T-cell (primary cell): ENCODE data around the gene COX20. TPM values are rescaled to one million over a fixed set of nuclear protein-coding genes. Genes with fewer than 3 reads are reported as not detected.

ENCODE experiments used
- ATAC-seq, 4 experiments: fragments of 200-7000 bp in 3 of 4; fragments of 150-1000 bp in 1 of 4; cut with Tn5 transposase; replicated peaks in 1 of 4; 1 replicate in 3 of 4; 2 replicates in 1 of 4; pipeline ENCODE4 v1.10.0; 2021; ENCODE audit warnings: moderate library complexity in 3 of 4, mild to moderate bottlenecking in 2 of 4, moderate number of reproducible peaks in 1 of 4
- CTCF ChIA-PET, 2 donors: fragments of 300-600 bp; sonication (Branson Sonifier 250); formaldehyde crosslinking; loops; one replicate each; lab custom pipeline; 2022; ENCODE audit warnings: antibody characterized with exemption in 2 of 2; lab: Charles Lee
- POLR2A ChIA-PET, 2 donors: fragments of 300-600 bp; sonication (Branson Sonifier 250); formaldehyde crosslinking; loops; one replicate each; lab custom pipeline; 2022; ENCODE audit warnings: antibody characterized with exemption in 2 of 2; lab: Charles Lee
- DNase-seq, 35 experiments: peaks; one replicate each; pipeline versions ENCODE4 v3.0.0 to v3.0.0-alpha.2; 2013 to 2023
- H3K27ac ChIP-seq: one replicate; pipeline ENCODE4 v1.5.1; 2013; ENCODE audit warnings: low read length
- H3K27me3 ChIP-seq, 2 experiments: replicated peaks in 1 of 2; 1 replicate in 1 of 2; 2 replicates in 1 of 2; pipeline versions ENCODE4 v1.6.1 to v1.7.0; 2013; ENCODE audit warnings: low read length in 1 of 2, mixed read lengths in 1 of 2; ENCODE audit not compliant: control insufficient read depth in 2 of 2, insufficient read depth in 2 of 2; ENCODE audit errors: extremely low read depth in 1 of 2
- H3K36me3 ChIP-seq, 2 donors: 1 replicate in 1 of 2; 2 replicates in 1 of 2; pipeline versions ENCODE4 v1.6.1 to v1.7.0; 2013; ENCODE audit warnings: low read length in 1 of 2; ENCODE audit not compliant: control insufficient read depth in 2 of 2, insufficient read depth in 1 of 2; ENCODE audit errors: extremely low read depth in 1 of 2
- H3K4me1 ChIP-seq, 2 experiments: 1 replicate in 1 of 2; 2 replicates in 1 of 2; pipeline versions ENCODE4 v1.6.1 to v1.7.0; 2013; ENCODE audit warnings: low read length in 2 of 2, mixed read lengths in 1 of 2; ENCODE audit not compliant: insufficient read depth in 2 of 2, control insufficient read depth in 1 of 2; ENCODE audit errors: extremely low read depth in 1 of 2
- H3K4me3 ChIP-seq, 2 donors: 1 replicate in 1 of 2; 2 replicates in 1 of 2; pipeline versions ENCODE4 v1.5.1 to v1.7.0; 2013; ENCODE audit warnings: mild to moderate bottlenecking in 2 of 2, low read length in 1 of 2, moderate library complexity in 1 of 2; ENCODE audit not compliant: control insufficient read depth in 1 of 2; ENCODE audit errors: extremely low read depth in 1 of 2
- H3K9me3 ChIP-seq: 2 replicates; pipeline ENCODE4 v1.7.0; 2013
- H3K27ac Mint-ChIP-seq, 2 donors: one replicate each; pipeline ENCODE4 v1.8.0; 2020 to 2021; ENCODE audit warnings: mild to moderate bottlenecking in 2 of 2, mixed read lengths in 2 of 2
- H3K27me3 Mint-ChIP-seq, 2 donors: one replicate each; pipeline ENCODE4 v1.8.0; 2021 to 2022; ENCODE audit warnings: mixed read lengths in 2 of 2
- H3K36me3 Mint-ChIP-seq: one replicate; pipeline ENCODE4 v1.8.0; 2021; ENCODE audit warnings: mixed read lengths
- H3K4me1 Mint-ChIP-seq, 3 donors: one replicate each; pipeline ENCODE4 v1.8.0; 2020 to 2022; ENCODE audit warnings: mixed read lengths in 3 of 3, mild to moderate bottlenecking in 1 of 3
- H3K4me3 Mint-ChIP-seq, 3 donors: one replicate each; pipeline ENCODE4 v1.8.0; 2020 to 2022; ENCODE audit warnings: mild to moderate bottlenecking in 3 of 3, mixed read lengths in 3 of 3, moderate library complexity in 3 of 3
- H3K9me3 Mint-ChIP-seq, 3 donors: one replicate each; pipeline ENCODE4 v1.8.0; 2020 to 2022; ENCODE audit warnings: mixed read lengths in 3 of 3
- WGBS: methylation state at CpG from one replicate; pipeline ENCODE4 v1.1.5; 2013; ENCODE audit warnings: missing lambda C conversion rate; ENCODE audit not compliant: insufficient coverage; 5-methylcytosine and 5-hydroxymethylcytosine counted together
- total RNA-seq, 35 experiments: library from RNA in 6 of 35; stranded (reverse) in 6 of 35; fragments of 120-200 nt in 1 of 35; gene quantifications; one replicate each; pipeline versions ENCODE4 v1.2.1 to v1.2.4 and lab custom pipeline; 2013 to 2026

Gene COX20
- total RNA-seq, 5 donors from 2014 or later (not counting 1 experiment from before 2014, with no cell fraction given) = 17.0 to 32.0 (median 27.5) TPM

DNA sequence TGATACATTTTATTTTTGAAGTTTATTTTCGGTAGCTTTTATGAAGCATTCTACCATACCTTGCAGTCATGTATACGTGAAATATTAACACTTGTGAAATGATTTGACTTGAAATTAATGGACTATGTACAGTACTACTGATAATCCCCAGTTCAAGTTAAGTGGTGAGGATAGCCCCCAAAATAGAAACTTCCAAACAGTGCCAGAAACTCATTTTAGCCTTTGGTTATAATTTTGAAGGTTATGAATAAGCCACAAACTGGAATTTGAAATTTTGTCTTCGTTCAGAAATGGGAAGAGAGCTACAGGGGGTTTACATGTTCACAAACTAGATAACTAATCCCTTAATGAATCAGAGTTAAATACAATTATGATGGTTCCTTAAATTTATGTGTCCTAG is 30.4 kb downstream of the COX20 start:
- ChIA-PET CTCF (interaction anchor here (0.5 to 1.6 kb wide), 3 partner anchors 13 to 65 kb away, joined by 3 read pairs; no protein-coding TSS in a partner anchor), POLR2A (interaction anchor here in 1 of 2 donors (6.3 kb wide), 1 partner anchor 105 kb away, joined by 68 read pairs; a partner anchor contains a TSS)
- H3K4me3 ChIP-seq = no peak overlapping the region
- no CpG with 5 or more reads among the region's 3 CpGs for WGBS
- H3K27ac Mint-ChIP-seq = peak overlapping the region; percentile 93 to 95
- H3K4me1 ChIP-seq = peaks cover 16 to 20% of the 10 kb centered on the region in 2 experiments
- peak overlapping the region; percentile 100 for H3K27ac ChIP-seq
- H3K27me3 ChIP-seq = no peaks in the 10 kb centered on the region
- H3K36me3 ChIP-seq = peaks cover 0 to 6% of the 10 kb centered on the region in 2 donors
- no peaks in the 10 kb centered on the region for H3K9me3 Mint-ChIP-seq
- peaks cover 31 to 36% (median 36%) of the 10 kb centered on the region in 3 donors for H3K4me1 Mint-ChIP-seq
- no peak for DNase-seq
- no peak for ATAC-seq
- no peaks in the 10 kb centered on the region for H3K9me3 ChIP-seq
- peak overlapping the region in 2 of 3 donors; percentile 91 to 92 for H3K4me3 Mint-ChIP-seq
- H3K27me3 Mint-ChIP-seq = no peaks in the 10 kb centered on the region
- peaks cover 16% of the 10 kb centered on the region for H3K36me3 Mint-ChIP-seq

DNA sequence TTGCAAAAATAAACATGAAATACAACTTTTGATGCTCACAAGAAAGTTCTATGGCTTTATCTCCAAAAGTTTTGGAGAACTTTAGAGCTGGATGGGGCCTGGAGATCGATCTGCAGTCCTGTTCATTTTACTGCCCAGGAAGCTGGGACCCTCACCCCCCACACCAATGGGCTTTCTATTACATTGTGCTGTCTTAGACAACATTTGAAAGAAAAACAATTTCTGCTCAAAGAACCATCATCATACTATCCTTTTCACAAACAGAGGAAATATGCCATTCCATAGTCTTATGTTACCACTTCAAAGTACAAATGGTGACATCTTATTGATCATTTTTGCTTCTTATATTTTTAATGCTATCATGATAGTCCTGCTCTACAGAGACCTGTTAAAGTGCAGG is 30.9 kb downstream of the COX20 start:
- POLR2A ChIA-PET = interaction anchor here in 1 of 2 donors (6.3 kb wide), 1 partner anchor 104 kb away, joined by 68 read pairs; a partner anchor contains a TSS
- no peaks in the 10 kb centered on the region for H3K27me3 Mint-ChIP-seq
- ATAC-seq (no peak), DNase-seq (no peak)
- peaks cover 26 to 31% (median 30%) of the 10 kb centered on the region in 3 donors for H3K4me1 Mint-ChIP-seq
- Histone ChIP-seq H3K27me3 (no peaks in the 10 kb centered on the region), H3K4me3 (no peak overlapping the region), H3K9me3 (no peaks in the 10 kb centered on the region), H3K4me1 (peaks cover 14 to 15% of the 10 kb centered on the region in 2 experiments), H3K36me3 (peaks cover 0 to 3% of the 10 kb centered on the region in 2 donors), H3K27ac (peak overlapping the region; percentile 100)
- peak overlapping the region; percentile 74 to 93 for H3K27ac Mint-ChIP-seq
- no peak overlapping the region for H3K4me3 Mint-ChIP-seq
- H3K36me3 Mint-ChIP-seq = peaks cover 11% of the 10 kb centered on the region
- CTCF ChIA-PET = interaction anchor here (1.0 to 1.6 kb wide), 3 partner anchors 10 to 66 kb away, joined by 3 to 4 read pairs (median 3); no protein-coding TSS in a partner anchor
- WGBS = no CpG with 5 or more reads among the region's 1 CpG
- no peaks in the 10 kb centered on the region for H3K9me3 Mint-ChIP-seq

DNA sequence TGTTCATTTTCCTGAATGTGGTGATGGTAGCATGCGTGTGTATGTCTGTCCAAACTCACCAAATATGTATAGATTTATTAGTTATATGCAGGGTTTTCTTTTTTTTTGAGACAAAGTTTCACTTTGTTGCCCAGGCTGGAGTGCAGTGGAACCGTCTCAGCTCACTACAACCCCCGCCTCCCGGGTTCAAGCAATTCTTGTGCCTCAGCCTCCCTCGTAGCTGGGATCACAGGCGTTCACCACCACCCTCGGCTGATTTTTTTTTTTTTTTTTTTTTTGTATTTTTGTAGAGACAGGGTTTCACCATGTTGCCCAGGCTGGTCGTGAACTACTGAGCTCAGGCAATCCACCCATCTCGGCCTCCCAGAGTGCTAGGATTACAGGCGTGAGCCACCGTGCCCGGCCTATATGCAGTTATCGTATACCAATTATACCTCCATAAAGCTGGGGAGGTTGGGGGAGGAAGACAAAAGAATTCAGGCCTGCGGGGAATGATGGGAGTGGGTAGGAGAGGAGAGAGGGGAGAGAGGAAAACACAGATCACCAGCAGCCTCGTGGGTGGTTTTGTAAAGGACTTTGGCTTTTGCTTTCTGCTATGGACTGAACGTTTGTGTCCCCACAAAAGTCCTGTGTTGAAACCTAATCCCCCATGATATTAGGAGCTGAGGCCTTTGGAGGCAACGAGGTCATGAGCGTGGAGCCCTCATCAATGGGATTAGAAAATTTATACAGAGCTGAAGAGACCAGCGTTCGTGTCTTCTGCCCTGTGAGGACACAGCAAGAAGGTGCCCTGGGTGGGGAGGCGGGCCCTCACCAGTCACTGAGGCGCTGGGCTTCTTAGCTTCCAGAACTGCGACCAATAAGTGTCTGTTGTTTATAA is 33.3 kb downstream of the COX20 start:
- H3K27ac ChIP-seq = no peak overlapping the region
- H3K4me3 Mint-ChIP-seq = no peak overlapping the region

DNA sequence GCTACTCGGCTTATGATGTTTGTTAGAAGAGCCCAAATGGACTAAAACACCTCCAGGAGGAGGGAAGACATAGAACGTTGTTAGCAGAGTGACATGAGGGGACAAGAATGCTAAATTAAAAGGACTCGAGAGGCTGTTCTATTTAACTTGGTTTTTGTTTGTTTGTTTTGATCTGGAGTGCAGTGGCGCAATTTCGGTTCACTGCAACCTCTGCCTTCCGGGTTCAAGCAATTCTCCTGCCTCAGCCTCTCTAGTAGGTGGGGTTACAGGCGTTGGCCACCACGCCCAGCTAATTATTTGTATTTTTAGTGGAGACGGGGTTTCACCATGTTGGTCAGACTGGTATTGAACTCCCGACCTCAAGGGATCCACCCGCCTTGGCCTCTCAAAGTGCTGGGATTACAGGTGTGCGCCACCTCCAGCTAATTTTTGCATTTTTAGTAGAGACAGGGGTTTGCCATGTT is 33.9 kb downstream of the COX20 start:
- Mint-ChIP-seq H3K36me3 (no peaks in the 10 kb centered on the region), H3K9me3 (no peaks in the 10 kb centered on the region), H3K4me1 (peaks cover 18 to 20% (median 20%) of the 10 kb centered on the region in 3 donors), H3K4me3 (no peak overlapping the region), H3K27ac (no peak overlapping the region), H3K27me3 (no peaks in the 10 kb centered on the region)
- WGBS = 100% methylated on average over 5 of the region's 12 CpGs
- ChIA-PET CTCF (interaction anchor here in 1 of 2 donors (1.1 kb wide), 1 partner anchor 44 kb away, joined by 3 read pairs; no protein-coding TSS in a partner anchor), POLR2A (no interaction called here)
- DNase-seq = no peak
- no peak overlapping the region for H3K4me3 ChIP-seq
- no peaks in the 10 kb centered on the region for H3K27me3 ChIP-seq
- peaks cover 8 to 9% of the 10 kb centered on the region in 2 experiments for H3K4me1 ChIP-seq
- no peak for ATAC-seq
- no peak overlapping the region for H3K27ac ChIP-seq
- no peaks in the 10 kb centered on the region for H3K36me3 ChIP-seq
- no peaks in the 10 kb centered on the region for H3K9me3 ChIP-seq

More for the DNA sequence above, 33.3 kb downstream of the COX20 start:
- Mint-ChIP-seq H3K27me3 (no peaks in the 10 kb centered on the region), H3K4me1 (peaks cover 18 to 20% (median 20%) of the 10 kb centered on the region in 3 donors), H3K36me3 (no peaks in the 10 kb centered on the region), H3K9me3 (no peaks in the 10 kb centered on the region), H3K27ac (no peak overlapping the region)
- Histone ChIP-seq H3K4me3 (no peak overlapping the region), H3K36me3 (no peaks in the 10 kb centered on the region), H3K9me3 (no peaks in the 10 kb centered on the region), H3K27me3 (no peaks in the 10 kb centered on the region), H3K4me1 (peaks cover 8 to 9% of the 10 kb centered on the region in 2 experiments)
- 100% methylated on average over 5 of the region's 23 CpGs for WGBS
- ChIA-PET POLR2A (interaction anchor here in 1 of 2 donors (0.7 kb wide), 1 partner anchor 174 kb away, joined by 11 read pairs; no protein-coding TSS in a partner anchor), CTCF (interaction anchor here in 1 of 2 donors (0.6 kb wide), 1 partner anchor 173 kb away, joined by 3 read pairs; no protein-coding TSS in a partner anchor)
- no peak for ATAC-seq
- DNase-seq = no peak

DNA sequence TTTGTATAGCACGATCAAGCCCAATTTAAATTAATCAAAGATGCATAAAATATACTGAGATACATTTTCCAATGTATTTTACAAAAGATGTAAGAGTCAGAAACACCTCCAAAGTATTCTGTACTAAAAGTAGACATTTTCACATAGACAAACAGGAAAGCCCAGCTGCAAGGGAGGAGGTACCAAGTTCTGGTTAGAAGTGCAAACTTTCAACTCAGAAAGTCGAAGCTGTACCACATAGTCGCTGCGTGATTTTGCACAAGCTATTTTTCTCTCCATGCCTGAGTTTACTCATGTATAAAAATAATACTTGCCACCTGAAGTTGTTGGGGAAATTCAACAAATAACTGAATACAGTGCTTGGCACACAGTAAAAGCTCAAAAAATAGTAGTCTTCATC is 34.5 kb downstream of the COX20 start:
- CTCF ChIA-PET = interaction anchor here in 1 of 2 donors (1.1 kb wide), 1 partner anchor 43 kb away, joined by 3 read pairs; no protein-coding TSS in a partner anchor
- no peaks in the 10 kb centered on the region for H3K27me3 ChIP-seq
- Mint-ChIP-seq H3K27ac (no peak overlapping the region), H3K4me3 (no peak overlapping the region), H3K27me3 (no peaks in the 10 kb centered on the region), H3K36me3 (no peaks in the 10 kb centered on the region), H3K4me1 (peaks cover 17 to 18% (median 17%) of the 10 kb centered on the region in 3 donors), H3K9me3 (no peaks in the 10 kb centered on the region)
- H3K9me3 ChIP-seq = no peaks in the 10 kb centered on the region
- DNase-seq (no peak), ATAC-seq (no peak)
- POLR2A ChIA-PET = no interaction called here
- H3K27ac ChIP-seq = no peak overlapping the region
- no peaks in the 10 kb centered on the region for H3K36me3 ChIP-seq
- no peak overlapping the region for H3K4me3 ChIP-seq
- WGBS = no CpG with 5 or more reads among the region's 4 CpGs
- peaks cover 7% of the 10 kb centered on the region in 2 experiments for H3K4me1 ChIP-seq

DNA sequence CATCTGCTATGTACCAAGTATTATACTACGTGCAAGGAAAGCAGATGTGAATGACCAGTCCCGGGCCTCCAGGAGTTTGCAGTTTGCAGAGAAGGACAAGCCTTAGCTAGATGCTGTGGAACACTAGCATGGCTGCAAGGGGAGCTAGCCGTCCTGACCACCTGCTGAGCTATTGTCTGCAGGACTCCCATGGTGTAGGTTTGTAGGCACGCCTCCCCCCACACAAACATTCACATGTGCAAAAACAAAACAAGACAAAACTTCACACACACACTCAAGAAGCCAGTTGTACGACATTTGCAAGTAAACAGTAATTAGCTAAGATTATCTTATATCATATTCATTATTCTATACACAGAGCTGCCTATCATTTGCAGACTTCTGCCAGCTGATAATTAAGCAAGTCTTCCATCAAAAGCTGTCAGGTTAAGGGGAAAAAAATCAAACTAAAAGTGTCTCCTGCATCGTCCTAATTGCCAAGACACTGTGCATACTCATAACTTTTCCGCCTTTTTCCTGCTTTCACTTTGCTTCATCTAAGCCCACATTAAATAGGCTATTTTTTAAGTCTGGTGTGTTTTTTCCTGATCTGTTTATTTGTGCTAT is 39.6 kb downstream of the COX20 start:
- no peak overlapping the region for H3K27ac ChIP-seq
- H3K4me1 ChIP-seq = no peaks in the 10 kb centered on the region
- POLR2A ChIA-PET = interaction anchor here in 1 of 2 donors (0.7 kb wide), 1 partner anchor 11 kb away, joined by 3 read pairs; no protein-coding TSS in a partner anchor
- H3K27ac Mint-ChIP-seq = no peak overlapping the region
- H3K9me3 Mint-ChIP-seq = no peaks in the 10 kb centered on the region
- no peaks in the 10 kb centered on the region for H3K36me3 ChIP-seq
- 83% methylated on average over 1 of the region's 7 CpGs for WGBS
- no peaks in the 10 kb centered on the region for H3K4me1 Mint-ChIP-seq
- H3K4me3 Mint-ChIP-seq = no peak overlapping the region
- DNase-seq (no peak), ATAC-seq (no peak)
- H3K36me3 Mint-ChIP-seq = no peaks in the 10 kb centered on the region
- H3K9me3 ChIP-seq = no peaks in the 10 kb centered on the region
- CTCF ChIA-PET = no interaction called here
- no peak overlapping the region for H3K4me3 ChIP-seq
- no peaks in the 10 kb centered on the region for H3K27me3 ChIP-seq
- H3K27me3 Mint-ChIP-seq = no peaks in the 10 kb centered on the region
